HG02571 (cell line): Measurements from ENCODE around the gene GHDC.
A peak's percentile ranks its signal among the peaks of the same experiment; 100 is the strongest.

Source experiments
- ATAC-seq: cut with Tn5 transposase; IDR thresholded peaks from one replicate; pipeline ENCODE4 v1.9.1; 2021; ENCODE audit warnings: mild to moderate bottlenecking, moderate library complexity; ENCODE audit not compliant: unreplicated experiment

Gene GHDC

GRCh38 chr17:42183741-42184711 lies 10.3 kb downstream of the GHDC start:
- ATAC-seq: no peak

DNA sequence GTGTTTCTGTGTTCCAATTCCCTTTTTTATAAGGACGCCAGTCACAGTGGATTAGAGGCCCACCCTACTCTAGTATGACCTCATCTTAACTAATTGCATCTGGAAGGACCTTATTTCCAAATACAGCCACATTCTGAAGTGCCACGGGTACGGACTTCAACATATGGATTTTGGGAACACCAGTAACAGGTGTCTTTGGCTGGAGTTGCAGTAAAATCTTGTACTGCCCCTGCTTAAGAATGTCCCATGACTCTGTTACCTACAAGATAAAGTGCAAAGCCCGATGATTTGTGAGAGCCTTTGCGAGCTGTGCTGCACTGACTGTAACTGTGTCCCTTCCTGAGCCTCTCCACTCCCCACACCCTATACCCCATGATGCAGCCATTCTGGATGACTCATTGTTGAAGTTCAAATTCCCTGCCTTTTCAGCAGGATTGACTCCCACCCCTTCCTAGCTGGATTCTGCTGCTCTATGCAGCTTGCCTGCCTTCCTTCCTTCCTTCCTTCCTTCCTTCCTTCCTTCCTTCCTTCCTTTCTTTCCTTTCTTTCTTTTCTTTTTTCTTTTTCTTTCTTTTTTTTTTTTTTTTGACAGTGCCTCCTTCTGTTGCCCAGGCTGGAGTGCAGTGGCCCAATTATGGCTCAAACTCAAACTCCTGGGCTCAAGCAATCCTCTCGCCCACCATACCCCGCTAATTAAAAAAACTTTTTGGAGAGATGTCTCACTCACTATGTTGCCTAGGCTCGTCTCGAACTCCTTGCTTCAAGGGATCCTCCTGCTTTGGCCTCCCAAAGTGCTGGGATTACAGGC lies 11.2 kb downstream of the GHDC start:
- no peak for ATAC-seq

DNA sequence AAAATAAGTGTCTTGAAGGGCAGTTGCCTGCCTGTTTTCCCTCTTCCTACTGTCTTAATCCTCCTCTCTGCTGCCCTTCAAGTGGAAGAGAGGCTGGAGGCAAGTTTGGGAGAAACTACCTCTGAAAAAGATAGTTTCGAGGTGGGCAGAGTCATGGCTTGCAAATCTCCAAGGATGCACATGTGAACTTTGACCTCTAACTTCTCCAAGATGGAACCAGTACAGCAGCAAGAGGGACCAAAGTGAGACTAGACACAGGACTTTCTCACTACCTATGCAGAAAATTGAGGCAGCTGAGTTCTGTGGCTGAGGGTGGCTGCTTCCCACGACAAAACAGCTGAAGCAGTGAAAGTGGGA lies 12.5 kb downstream of the GHDC start:
- no peak for ATAC-seq

DNA sequence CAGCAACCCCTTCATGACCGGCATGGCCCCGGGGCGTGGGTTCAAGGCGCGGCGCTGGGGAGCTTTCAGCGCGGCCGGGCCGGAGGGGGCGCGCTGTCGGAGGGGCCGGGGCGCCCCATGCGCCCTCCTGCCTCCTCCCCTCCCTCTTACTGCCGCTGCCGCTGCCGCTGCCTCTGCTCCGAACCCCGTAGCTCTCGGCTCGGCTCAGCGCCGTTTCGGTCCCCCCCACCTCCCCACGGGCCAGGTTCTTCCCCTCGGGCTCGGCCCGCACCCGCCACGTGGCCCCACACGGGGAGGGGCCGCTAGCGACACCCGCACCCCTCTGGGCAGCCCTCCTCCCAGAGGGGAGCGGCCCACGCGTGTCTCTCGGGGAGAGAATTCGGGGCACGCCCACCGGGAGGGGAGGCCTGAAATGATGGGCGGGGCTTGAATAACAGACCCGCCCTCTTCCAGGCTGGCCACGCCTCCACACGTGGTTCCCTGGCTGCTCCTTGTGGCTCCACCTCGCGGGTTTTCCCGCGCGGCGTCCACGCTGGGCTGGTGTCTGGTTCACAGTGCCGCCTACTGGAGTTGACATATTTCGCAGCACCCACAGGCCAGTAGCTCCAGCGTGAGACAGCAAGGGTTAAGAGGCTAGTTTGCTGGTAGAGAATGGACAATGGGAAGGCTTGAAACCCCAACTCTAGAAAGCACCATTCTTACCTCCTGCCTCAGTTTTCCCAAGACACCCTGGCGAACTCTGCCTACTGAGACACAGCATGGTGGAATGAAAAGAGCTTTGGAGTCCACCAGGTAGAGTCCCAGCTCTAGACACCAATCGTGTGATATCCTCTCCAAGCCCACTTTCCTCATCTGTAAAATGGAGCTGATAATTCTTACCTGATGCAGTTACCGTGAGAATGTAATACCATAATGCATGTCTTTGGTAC lies 13.1 kb downstream of the GHDC start, which contains the start of gene KCNH4:
Gene KCNH4 (minus strand): TSS at position 221 of the 929 bp plus-strand sequence. CDS start 197 bp downstream, at position 24.
- peak; percentile 40 for ATAC-seq

- no peak for ATAC-seq
These were observed 13.8 kb downstream of the GHDC start for GRCh38 chr17:42180411-42180921.

DNA sequence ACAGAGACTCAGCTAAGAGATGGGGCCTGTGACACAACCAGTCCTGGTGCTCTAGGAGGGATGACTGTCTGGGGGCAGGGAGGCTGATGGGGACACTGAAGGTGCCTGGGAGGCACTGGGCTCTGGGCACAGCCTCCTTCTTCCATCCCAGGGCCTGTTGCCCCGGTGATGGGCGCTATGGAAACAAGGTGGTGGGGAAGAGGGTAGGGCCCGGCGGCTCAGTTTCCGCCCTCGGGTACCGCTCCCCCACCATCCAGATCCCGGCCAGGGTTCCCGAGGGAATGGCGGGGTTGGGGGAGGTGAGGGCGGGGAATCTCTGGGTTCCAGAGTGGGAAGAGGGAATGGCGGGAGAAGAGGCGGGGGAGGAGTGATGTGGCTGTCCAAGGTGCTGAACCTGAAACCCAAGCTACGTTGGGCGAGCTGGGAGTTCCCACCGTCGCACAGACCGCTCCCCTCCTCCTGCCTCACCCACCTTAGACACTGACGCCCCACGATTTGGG lies 14.3 kb downstream of the GHDC start:
- ATAC-seq: no peak

DNA sequence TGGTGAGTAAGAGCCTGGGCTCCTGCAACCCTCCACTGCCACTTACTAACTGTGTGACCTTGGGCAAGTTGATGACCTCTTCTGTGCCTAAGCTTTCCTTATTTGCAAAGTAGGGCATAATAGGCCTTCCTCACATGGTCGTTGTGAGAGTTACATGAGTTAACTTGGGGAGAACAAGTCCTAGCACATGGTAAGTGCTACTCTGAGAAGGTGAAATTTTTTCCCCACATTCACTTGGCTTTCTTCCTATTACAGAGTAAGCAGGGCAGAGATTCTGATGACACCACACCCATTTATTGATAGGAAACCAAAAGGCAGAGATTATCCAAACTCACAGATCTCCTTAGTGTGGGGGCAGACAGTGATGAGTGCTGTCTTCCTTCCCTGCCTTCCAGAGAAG lies 15.0 kb downstream of the GHDC start:
- no peak for ATAC-seq

- no peak for ATAC-seq
These were observed 15.5 kb downstream of the GHDC start for GRCh38 chr17:42178817-42179216.

DNA sequence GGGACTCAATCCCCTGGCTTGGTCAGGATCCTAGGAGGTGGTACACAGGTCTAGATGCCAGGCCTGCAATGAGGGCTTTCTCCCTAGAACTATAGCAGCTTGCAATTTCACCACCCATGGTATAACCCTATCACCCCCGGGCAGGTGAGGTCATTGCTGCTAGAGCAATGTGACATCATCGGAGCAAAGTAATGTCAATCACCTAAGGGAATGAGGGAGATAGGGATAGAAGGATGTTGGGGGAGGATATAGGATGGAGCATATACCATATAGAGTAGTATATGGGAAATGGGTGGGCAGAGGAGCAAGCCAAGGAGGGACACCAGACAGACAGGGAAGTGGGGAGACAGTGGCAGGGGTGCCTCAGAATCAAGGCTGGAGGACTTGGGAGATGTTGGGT lies 16.6 kb downstream of the GHDC start:
- ATAC-seq: no peak

DNA sequence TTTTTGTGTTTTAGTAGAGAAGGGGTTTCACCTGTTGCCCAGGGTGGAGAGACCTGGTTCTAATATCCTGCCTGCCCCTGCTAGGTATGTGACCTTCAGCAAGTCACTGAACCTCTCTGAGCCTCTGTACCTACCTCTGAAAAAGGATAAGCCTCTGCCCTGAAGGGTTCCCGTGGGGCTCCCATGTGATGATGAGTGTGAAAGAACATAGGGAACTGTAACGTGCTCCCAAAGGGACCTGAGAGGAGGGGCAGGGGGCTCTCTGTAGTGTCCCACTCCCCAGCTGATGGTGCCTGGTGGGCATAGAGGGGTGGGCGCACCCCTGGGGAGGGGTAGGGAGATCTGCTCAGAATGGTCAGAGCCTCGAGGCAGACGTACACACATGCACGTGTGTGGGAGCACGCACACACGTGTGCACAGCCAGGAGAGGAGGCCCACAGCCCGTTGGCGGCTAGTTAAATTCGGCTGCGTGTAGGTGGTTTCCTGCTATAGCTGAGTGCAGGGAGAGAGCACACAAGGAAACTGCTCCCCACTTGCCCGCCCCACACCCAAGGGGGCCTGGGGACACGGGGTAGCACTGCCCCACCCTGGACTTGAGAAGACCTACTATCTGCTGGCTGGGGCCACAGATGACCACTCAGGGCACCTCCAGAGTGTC lies 20.0 kb downstream of the GHDC start:
- ATAC-seq: no peak

- ATAC-seq: no peak
These were observed 22.5 kb downstream of the GHDC start for GRCh38 chr17:42171831-42172230.

- no peak for ATAC-seq
These were observed 24.9 kb downstream of the GHDC start for GRCh38 chr17:42169351-42169750.

DNA sequence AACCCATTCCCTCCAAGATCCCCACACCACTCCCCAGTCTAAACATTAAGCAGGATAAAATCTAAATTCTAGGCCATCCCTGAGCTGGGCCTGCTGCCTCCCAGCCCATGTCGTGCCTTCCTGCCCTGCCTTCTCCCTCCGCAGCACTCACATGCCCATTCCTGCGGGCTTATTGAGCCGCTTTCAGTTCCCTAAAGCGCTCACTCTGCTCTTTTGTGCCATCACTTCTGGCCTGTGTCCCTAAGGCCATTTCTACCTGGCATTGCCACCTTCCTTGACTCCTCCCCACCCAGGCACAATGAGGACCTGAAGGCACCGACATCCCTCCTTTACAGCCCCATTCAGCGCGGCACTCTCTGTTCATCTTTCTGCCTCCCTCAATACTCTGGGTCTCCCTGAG lies 26.5 kb downstream of the GHDC start:
- ATAC-seq: no peak

DNA sequence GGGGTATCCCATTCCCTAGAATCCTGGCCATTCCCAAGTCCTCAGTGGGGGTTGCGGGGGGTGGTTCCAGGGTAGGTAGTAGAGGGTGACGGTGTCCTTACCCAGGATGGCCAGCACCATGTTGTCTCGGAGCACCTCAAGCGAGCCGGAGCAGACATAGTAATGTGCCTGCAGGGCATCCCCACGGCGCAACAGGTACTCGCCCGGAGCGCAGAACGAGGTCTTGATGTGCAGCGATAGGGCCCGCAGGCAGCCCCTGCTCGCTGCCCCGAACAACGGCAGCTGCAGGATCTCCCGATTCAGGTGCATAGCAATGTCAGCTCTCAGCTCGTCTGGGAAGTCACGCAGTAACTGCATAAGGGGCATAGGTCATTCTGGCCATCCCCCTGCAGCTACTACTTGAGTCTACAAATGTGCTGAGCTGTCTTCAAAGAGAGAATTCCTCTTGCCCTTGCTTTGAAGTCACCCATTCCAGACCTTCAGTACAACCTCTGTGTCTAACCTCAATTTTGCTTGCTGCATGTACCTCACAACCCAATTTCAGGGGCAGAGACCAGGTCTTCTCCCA lies 28.0 kb downstream of the GHDC start:
- no peak for ATAC-seq

DNA sequence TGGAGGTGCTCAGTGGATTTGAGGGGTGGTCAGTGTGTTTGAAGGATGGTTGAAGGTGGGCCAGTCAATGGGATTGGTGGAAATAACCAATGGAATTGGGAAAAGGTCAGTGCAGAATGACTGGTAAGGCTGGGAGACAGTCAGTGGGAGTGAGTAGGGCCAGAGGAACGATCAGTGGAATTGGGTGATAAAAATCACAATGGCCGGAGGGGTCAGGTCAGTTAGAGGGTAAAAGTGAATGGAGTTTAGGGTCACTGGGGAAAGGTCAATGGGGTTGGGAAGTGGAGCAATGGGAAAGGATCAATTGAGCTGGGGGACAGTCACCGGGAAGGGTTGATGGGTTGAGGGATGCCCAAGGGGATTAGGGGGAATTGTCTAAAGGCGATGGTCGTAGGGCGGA lies 28.5 kb downstream of the GHDC start:
- ATAC-seq: no peak

DNA sequence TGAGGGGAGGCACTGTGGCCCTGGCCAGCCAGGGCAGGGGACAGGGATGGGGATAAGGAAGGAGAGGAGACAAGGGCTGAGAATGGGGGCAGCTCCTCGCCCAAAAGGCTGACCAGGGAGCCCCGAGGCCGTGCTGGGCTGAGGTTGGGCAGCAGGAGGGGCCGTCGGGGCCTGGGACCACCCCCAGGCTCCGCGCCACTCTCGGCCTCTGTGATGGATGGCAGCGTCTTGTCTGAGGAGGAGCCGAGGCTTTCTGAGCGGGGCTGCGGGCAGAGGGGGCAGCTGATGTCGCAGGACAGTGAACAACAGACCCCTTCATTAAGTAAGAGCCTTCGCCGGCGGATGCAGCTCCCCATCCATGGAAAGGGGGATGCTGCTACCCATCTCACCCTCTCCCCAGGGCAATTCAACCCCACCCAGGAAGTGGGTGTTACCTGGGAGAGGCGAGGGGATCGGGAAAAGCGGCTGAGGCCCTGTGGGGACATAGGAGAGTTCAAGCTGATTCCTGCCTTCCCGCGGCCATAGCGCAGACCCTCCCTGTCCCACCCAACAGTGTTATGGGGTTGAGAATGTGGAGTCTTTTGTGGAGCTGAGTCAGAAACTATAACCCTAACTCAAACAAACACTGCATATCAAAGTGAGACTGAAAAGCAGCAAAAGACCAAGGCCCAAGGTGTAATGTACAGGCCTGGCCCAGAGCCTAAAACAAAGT lies 30.4 kb downstream of the GHDC start:
- no peak for ATAC-seq

- ATAC-seq: no peak
These were observed 31.2 kb downstream of the GHDC start for GRCh38 chr17:42163113-42163512.

GRCh38 chr17:42160531-42160910 lies 33.8 kb downstream of the GHDC start:
- no peak for ATAC-seq
